ENCODE measurements around the gene KCNQ5.

Gene KCNQ5

GRCh38 chr6:72826744-72827438 lies 205.0 kb downstream of the KCNQ5 start:
- peaks cover 1% of the 10 kb centered on the region for H3K4me1 Mint-ChIP-seq (ENCODE audit: low read depth)
- H3K36me3 Mint-ChIP-seq (ENCODE audit: low read depth), result no peaks in the 10 kb centered on the region
- H3K4me3 Mint-ChIP-seq, result no peak overlapping the region
- H3K27me3 Mint-ChIP-seq (ENCODE audit: low read depth), result no peaks in the 10 kb centered on the region
- peaks cover 6% of the 10 kb centered on the region for H3K9me3 Mint-ChIP-seq
- no peak overlapping the region for H3K27ac Mint-ChIP-seq

- peaks cover 1% of the 10 kb centered on the region for H3K4me1 Mint-ChIP-seq (ENCODE audit: low read depth)
- H3K9me3 Mint-ChIP-seq, result peaks cover 6% of the 10 kb centered on the region
- H3K36me3 Mint-ChIP-seq (ENCODE audit: low read depth), result no peaks in the 10 kb centered on the region
- no peak overlapping the region for H3K27ac Mint-ChIP-seq
- H3K27me3 Mint-ChIP-seq (ENCODE audit: low read depth), result no peaks in the 10 kb centered on the region
- H3K4me3 Mint-ChIP-seq, result no peak overlapping the region
These were observed 207.0 kb downstream of the KCNQ5 start for GRCh38 chr6:72828904-72829303.

GRCh38 chr6:72832271-72832670 lies 210.4 kb downstream of the KCNQ5 start:
- H3K27ac Mint-ChIP-seq, result no peak overlapping the region
- no peak overlapping the region for H3K4me3 Mint-ChIP-seq
- H3K27me3 Mint-ChIP-seq (ENCODE audit: low read depth), result no peaks in the 10 kb centered on the region
- H3K36me3 Mint-ChIP-seq (ENCODE audit: low read depth), result no peaks in the 10 kb centered on the region
- no peaks in the 10 kb centered on the region for H3K4me1 Mint-ChIP-seq (ENCODE audit: low read depth)
- peaks cover 6% of the 10 kb centered on the region for H3K9me3 Mint-ChIP-seq

GRCh38 chr6:72835749-72836148 lies 213.9 kb downstream of the KCNQ5 start:
- Mint-ChIP-seq H3K9me3 (no peaks in the 10 kb centered on the region), H3K36me3 (ENCODE audit: low read depth) (no peaks in the 10 kb centered on the region), H3K27ac (no peak overlapping the region), H3K27me3 (ENCODE audit: low read depth) (no peaks in the 10 kb centered on the region), H3K4me3 (no peak overlapping the region), H3K4me1 (ENCODE audit: low read depth) (no peaks in the 10 kb centered on the region)

- no peaks in the 10 kb centered on the region for H3K36me3 Mint-ChIP-seq (ENCODE audit: low read depth)
- no peak overlapping the region for H3K4me3 Mint-ChIP-seq
- H3K9me3 Mint-ChIP-seq, result no peaks in the 10 kb centered on the region
- no peaks in the 10 kb centered on the region for H3K27me3 Mint-ChIP-seq (ENCODE audit: low read depth)
- no peak overlapping the region for H3K27ac Mint-ChIP-seq
- no peaks in the 10 kb centered on the region for H3K4me1 Mint-ChIP-seq (ENCODE audit: low read depth)
These were observed 215.1 kb downstream of the KCNQ5 start for GRCh38 chr6:72836971-72837370.

GRCh38 chr6:72841195-72841594 lies 219.3 kb downstream of the KCNQ5 start:
- H3K27ac Mint-ChIP-seq, result no peak overlapping the region
- no peaks in the 10 kb centered on the region for H3K36me3 Mint-ChIP-seq (ENCODE audit: low read depth)
- H3K27me3 Mint-ChIP-seq (ENCODE audit: low read depth), result no peaks in the 10 kb centered on the region
- no peaks in the 10 kb centered on the region for H3K4me1 Mint-ChIP-seq (ENCODE audit: low read depth)
- no peak overlapping the region for H3K4me3 Mint-ChIP-seq
- H3K9me3 Mint-ChIP-seq, result no peaks in the 10 kb centered on the region

- Mint-ChIP-seq H3K4me3 (no peak overlapping the region), H3K27ac (no peak overlapping the region), H3K27me3 (ENCODE audit: low read depth) (no peaks in the 10 kb centered on the region), H3K36me3 (ENCODE audit: low read depth) (no peaks in the 10 kb centered on the region), H3K4me1 (ENCODE audit: low read depth) (no peaks in the 10 kb centered on the region), H3K9me3 (no peaks in the 10 kb centered on the region)
These were observed 220.3 kb downstream of the KCNQ5 start for GRCh38 chr6:72842140-72842539.

- Mint-ChIP-seq H3K4me1 (ENCODE audit: low read depth) (no peaks in the 10 kb centered on the region), H3K4me3 (no peak overlapping the region), H3K36me3 (ENCODE audit: low read depth) (no peaks in the 10 kb centered on the region), H3K27ac (no peak overlapping the region), H3K27me3 (ENCODE audit: low read depth) (no peaks in the 10 kb centered on the region), H3K9me3 (no peaks in the 10 kb centered on the region)
These were observed 222.8 kb downstream of the KCNQ5 start for GRCh38 chr6:72844614-72845013.

GRCh38 chr6:72849346-72849745 lies 227.5 kb downstream of the KCNQ5 start:
- H3K27me3 Mint-ChIP-seq (ENCODE audit: low read depth), result no peaks in the 10 kb centered on the region
- H3K9me3 Mint-ChIP-seq, result no peaks in the 10 kb centered on the region
- H3K36me3 Mint-ChIP-seq (ENCODE audit: low read depth), result no peaks in the 10 kb centered on the region
- H3K27ac Mint-ChIP-seq, result no peak overlapping the region
- H3K4me1 Mint-ChIP-seq (ENCODE audit: low read depth), result no peaks in the 10 kb centered on the region
- H3K4me3 Mint-ChIP-seq, result no peak overlapping the region

GRCh38 chr6:72850040-72850439 lies 228.2 kb downstream of the KCNQ5 start:
- Mint-ChIP-seq H3K9me3 (no peaks in the 10 kb centered on the region), H3K27me3 (ENCODE audit: low read depth) (no peaks in the 10 kb centered on the region), H3K27ac (no peak overlapping the region), H3K36me3 (ENCODE audit: low read depth) (no peaks in the 10 kb centered on the region), H3K4me3 (no peak overlapping the region), H3K4me1 (ENCODE audit: low read depth) (no peaks in the 10 kb centered on the region)

- Mint-ChIP-seq H3K36me3 (ENCODE audit: low read depth) (no peaks in the 10 kb centered on the region), H3K4me1 (ENCODE audit: low read depth) (no peaks in the 10 kb centered on the region), H3K27ac (no peak overlapping the region), H3K4me3 (no peak overlapping the region), H3K9me3 (no peaks in the 10 kb centered on the region), H3K27me3 (ENCODE audit: low read depth) (no peaks in the 10 kb centered on the region)
These were observed 228.6 kb downstream of the KCNQ5 start for GRCh38 chr6:72850469-72850868.

GRCh38 chr6:72855471-72855870 lies 233.6 kb downstream of the KCNQ5 start:
- Mint-ChIP-seq H3K4me3 (no peak overlapping the region), H3K36me3 (ENCODE audit: low read depth) (no peaks in the 10 kb centered on the region), H3K27ac (no peak overlapping the region), H3K27me3 (ENCODE audit: low read depth) (no peaks in the 10 kb centered on the region), H3K9me3 (no peaks in the 10 kb centered on the region), H3K4me1 (ENCODE audit: low read depth) (no peaks in the 10 kb centered on the region)

GRCh38 chr6:72856801-72857200 lies 234.9 kb downstream of the KCNQ5 start:
- no peak overlapping the region for H3K27ac Mint-ChIP-seq
- H3K4me1 Mint-ChIP-seq (ENCODE audit: low read depth), result peaks cover 1% of the 10 kb centered on the region
- H3K27me3 Mint-ChIP-seq (ENCODE audit: low read depth), result no peaks in the 10 kb centered on the region
- no peaks in the 10 kb centered on the region for H3K9me3 Mint-ChIP-seq
- H3K36me3 Mint-ChIP-seq (ENCODE audit: low read depth), result no peaks in the 10 kb centered on the region
- H3K4me3 Mint-ChIP-seq, result no peak overlapping the region

- Mint-ChIP-seq H3K27ac (no peak overlapping the region), H3K9me3 (no peaks in the 10 kb centered on the region), H3K4me3 (no peak overlapping the region), H3K4me1 (ENCODE audit: low read depth) (peaks cover 6% of the 10 kb centered on the region), H3K27me3 (ENCODE audit: low read depth) (no peaks in the 10 kb centered on the region), H3K36me3 (ENCODE audit: low read depth) (no peaks in the 10 kb centered on the region)
These were observed 236.1 kb downstream of the KCNQ5 start for GRCh38 chr6:72857791-72858585.

- Mint-ChIP-seq H3K36me3 (ENCODE audit: low read depth) (no peaks in the 10 kb centered on the region), H3K4me1 (ENCODE audit: low read depth) (peaks cover 6% of the 10 kb centered on the region), H3K27ac (no peak overlapping the region), H3K9me3 (no peaks in the 10 kb centered on the region), H3K27me3 (ENCODE audit: low read depth) (no peaks in the 10 kb centered on the region), H3K4me3 (no peak overlapping the region)
These were observed 239.2 kb downstream of the KCNQ5 start for GRCh38 chr6:72861059-72861458.
